ENCODE results near the gene GALNT16.

DNA sequence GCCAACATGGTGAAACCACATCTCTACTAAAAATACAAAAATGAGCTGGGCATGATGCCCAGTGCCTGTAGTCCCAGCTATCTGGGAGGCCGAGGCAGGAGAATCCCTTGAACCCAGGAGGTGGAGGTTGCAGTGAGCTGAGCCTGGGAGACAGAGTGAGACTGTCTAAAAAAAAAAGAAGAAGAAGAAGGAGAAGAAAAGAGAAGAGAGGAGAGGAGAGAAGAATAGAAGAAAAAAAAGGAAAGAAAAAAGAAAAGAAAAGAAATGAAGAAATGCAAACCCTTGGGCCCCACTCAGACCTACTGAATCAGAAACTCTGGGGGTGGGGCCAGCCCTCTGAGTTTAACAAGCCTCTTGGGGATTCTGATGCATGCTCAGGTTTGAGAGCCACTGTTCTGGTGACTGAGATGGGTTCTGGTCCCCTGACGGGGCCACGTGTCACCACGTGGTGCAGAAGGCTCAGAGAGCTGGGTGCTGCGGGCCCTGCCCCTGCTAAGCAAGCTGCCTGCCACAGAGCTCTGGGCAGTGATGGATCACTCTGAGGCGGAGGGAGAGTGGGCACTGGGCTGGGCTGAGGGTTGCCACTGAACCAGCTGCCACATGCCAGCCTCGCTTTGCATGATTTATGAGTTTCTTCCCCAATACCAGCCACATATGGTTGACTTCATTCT lies 100.6 kb downstream of the GALNT16 start:
- TF ChIP-seq POLR2AphosphoS5 (IDR thresholded peaks at IDR 0.05; ENCODE audit: low read depth): no peak
- TF ChIP-seq CTCF (IDR thresholded peaks at IDR 0.05; ENCODE audit: insufficient read depth, low read length): no peak
